Gastroesophageal sphincter (tissue), 3 donors: ENCODE data around the gene PRKN.

Experiments
- EP300 ChIP-seq: sonication (generic); formaldehyde crosslinking; IDR thresholded peaks from one replicate; pipeline ENCODE4 v1.6.1; 2017; ENCODE audit warnings: antibody characterized with exemption, mild to moderate bottlenecking
- POLR2A ChIP-seq, 2 donors: fragments of 450-650 bp; IDR thresholded peaks; one replicate each; pipeline ENCODE4 v1.6.1; 2017; ENCODE audit warnings: antibody characterized with exemption in 2 of 2, mild to moderate bottlenecking in 2 of 2, moderate library complexity in 1 of 2
- POLR2AphosphoS5 ChIP-seq: sonication (generic); formaldehyde crosslinking; IDR thresholded peaks from one replicate; pipeline ENCODE4 v1.6.1; 2017; ENCODE audit warnings: antibody characterized with exemption
- TF ChIP-seq, protein P1 (sequence below), 4 experiments: fragments of 200-600 bp in 2 of 4; fragments of 450-650 bp in 2 of 4; sonication (generic) in 1 of 4; IDR thresholded peaks; one replicate each; pipeline ENCODE4 v1.5.1; 2017 to 2019; ENCODE audit warnings: antibody characterized with exemption in 4 of 4, mild to moderate bottlenecking in 2 of 4, moderate library complexity in 2 of 4

DNA sequence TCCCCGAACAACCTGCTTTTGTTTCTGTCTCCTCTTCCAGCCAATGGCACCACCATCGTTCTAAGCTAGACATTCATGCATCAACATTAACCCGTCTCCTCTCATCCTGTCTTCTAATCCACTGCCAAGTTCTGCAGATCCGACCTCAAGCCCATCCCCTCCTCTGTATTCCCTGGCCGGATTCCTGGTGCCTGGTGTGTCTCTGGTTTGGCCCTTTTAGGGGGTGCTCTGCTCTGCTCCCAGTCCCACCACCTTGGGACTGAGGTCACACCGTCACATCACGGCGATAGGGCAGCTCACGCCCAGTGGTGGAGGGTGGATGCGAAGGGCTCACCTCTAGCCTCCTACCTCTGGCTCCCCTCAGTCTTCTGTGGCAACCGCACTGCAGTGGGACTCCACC, 1351.2 kb downstream of the PRKN start:
- TF ChIP-seq POLR2A (IDR thresholded peaks at IDR 0.05) (no peak), EP300 (no peak), POLR2AphosphoS5 (no peak)
- TF ChIP-seq, protein P1, sequence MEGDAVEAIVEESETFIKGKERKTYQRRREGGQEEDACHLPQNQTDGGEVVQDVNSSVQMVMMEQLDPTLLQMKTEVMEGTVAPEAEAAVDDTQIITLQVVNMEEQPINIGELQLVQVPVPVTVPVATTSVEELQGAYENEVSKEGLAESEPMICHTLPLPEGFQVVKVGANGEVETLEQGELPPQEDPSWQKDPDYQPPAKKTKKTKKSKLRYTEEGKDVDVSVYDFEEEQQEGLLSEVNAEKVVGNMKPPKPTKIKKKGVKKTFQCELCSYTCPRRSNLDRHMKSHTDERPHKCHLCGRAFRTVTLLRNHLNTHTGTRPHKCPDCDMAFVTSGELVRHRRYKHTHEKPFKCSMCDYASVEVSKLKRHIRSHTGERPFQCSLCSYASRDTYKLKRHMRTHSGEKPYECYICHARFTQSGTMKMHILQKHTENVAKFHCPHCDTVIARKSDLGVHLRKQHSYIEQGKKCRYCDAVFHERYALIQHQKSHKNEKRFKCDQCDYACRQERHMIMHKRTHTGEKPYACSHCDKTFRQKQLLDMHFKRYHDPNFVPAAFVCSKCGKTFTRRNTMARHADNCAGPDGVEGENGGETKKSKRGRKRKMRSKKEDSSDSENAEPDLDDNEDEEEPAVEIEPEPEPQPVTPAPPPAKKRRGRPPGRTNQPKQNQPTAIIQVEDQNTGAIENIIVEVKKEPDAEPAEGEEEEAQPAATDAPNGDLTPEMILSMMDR (IDR thresholded peaks at IDR 0.05) = no peak
